ENCODE results near the gene SLC2A9.
"Not testable (repeated sequence)": the region's sequence is repeated elsewhere in the genome, so short reads cannot be mapped to it uniquely, and the experiment has no call there.

Gene SLC2A9

GRCh38 chr4:9983211-9983610 lies 38.1 kb downstream of the SLC2A9 start:
- H3K36me3 Mint-ChIP-seq = peaks cover 0 to 2% of the 10 kb centered on the region in 2 donors
- ATAC-seq (replicated peaks) (no peak), DNase-seq (no peak)
- no peak overlapping the region for H3K4me3 Mint-ChIP-seq
- no peaks in the 10 kb centered on the region for H3K27me3 Mint-ChIP-seq
- no peaks in the 10 kb centered on the region for H3K4me1 Mint-ChIP-seq
- H3K27ac Mint-ChIP-seq = no peak overlapping the region
- H3K9me3 Mint-ChIP-seq = peaks cover 5 to 6% of the 10 kb centered on the region in 2 donors

DNA sequence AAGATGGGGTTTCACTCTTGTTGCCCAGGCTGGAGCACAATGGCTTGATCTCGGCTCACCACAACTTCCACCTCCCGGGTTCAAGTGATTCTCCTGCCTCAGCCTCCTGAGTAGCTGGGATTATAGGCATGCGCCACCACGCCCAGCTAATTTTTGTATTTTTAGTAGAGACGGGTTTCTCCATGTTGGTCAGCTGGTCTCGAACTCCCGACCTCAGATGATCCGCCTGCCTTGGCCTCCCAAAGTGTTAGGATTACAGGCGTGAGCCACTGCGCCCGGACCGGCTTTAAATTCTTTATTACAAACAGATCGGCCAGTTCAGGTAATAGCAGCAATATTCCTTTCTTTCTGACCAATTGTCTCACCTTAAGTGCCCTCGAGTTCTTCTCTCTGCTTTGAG lies 39.4 kb downstream of the SLC2A9 start:
- not testable (repeated sequence) for DNase-seq; H3K9me3 Mint-ChIP-seq; H3K36me3 Mint-ChIP-seq; H3K4me1 Mint-ChIP-seq; H3K27ac Mint-ChIP-seq; H3K4me3 Mint-ChIP-seq; ATAC-seq (replicated peaks); H3K27me3 Mint-ChIP-seq

GRCh38 chr4:9980898-9981297 lies 40.4 kb downstream of the SLC2A9 start:
- no peak overlapping the region for H3K4me3 Mint-ChIP-seq
- peaks cover 5 to 6% of the 10 kb centered on the region in 2 donors for H3K9me3 Mint-ChIP-seq
- peaks cover 0 to 6% of the 10 kb centered on the region in 2 donors for H3K27me3 Mint-ChIP-seq
- ATAC-seq (replicated peaks) (no peak), DNase-seq (no peak)
- peaks cover 0 to 2% of the 10 kb centered on the region in 2 donors for H3K36me3 Mint-ChIP-seq
- H3K27ac Mint-ChIP-seq = no peak overlapping the region
- H3K4me1 Mint-ChIP-seq = no peaks in the 10 kb centered on the region

DNA sequence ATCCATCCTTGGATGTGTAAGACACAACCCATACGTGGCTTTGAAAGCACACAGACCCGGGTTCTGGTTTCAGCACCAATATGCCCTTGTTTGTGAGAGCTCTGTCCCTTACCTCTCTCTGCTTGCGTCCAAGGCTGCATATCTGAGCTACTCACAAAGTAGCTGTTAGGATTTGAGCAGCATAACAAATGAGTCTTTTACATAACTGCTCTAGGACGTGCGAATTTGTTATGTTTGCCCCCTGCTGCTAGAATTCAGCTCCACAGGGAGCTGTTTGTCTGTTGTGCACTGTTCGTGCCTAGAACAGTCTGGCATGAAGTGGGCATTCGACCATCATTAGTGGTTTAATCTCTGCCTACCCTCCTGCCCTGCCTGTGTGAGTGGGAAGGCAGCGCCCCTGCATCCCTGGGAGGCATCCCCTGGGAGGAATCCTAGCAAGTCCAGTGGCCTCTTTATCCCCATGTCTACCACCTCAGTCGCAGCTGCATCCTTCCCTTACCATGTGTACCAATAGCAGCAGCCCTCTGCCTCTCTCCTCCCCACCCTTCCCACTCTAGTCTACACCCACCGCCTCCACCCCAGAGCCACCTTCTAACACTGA lies 42.1 kb downstream of the SLC2A9 start:
- H3K27me3 Mint-ChIP-seq = peaks cover 0 to 6% of the 10 kb centered on the region in 2 donors
- H3K9me3 Mint-ChIP-seq = peaks cover 6 to 7% of the 10 kb centered on the region in 2 donors
- H3K27ac Mint-ChIP-seq = no peak overlapping the region
- peaks cover 0 to 2% of the 10 kb centered on the region in 2 donors for H3K36me3 Mint-ChIP-seq
- H3K4me3 Mint-ChIP-seq = no peak overlapping the region
- no peak for DNase-seq
- no peaks in the 10 kb centered on the region for H3K4me1 Mint-ChIP-seq
- no peak for ATAC-seq (replicated peaks)

- DNase-seq (no peak), ATAC-seq (replicated peaks) (no peak)
- peaks cover 2 to 3% of the 10 kb centered on the region in 2 donors for H3K4me1 Mint-ChIP-seq
- H3K27ac Mint-ChIP-seq = no peak overlapping the region
- H3K9me3 Mint-ChIP-seq = peaks cover 13 to 15% of the 10 kb centered on the region in 2 donors
- H3K27me3 Mint-ChIP-seq = peaks cover 6% of the 10 kb centered on the region in 2 donors
- H3K36me3 Mint-ChIP-seq = peaks cover 4 to 7% of the 10 kb centered on the region in 2 donors
- H3K4me3 Mint-ChIP-seq = no peak overlapping the region
These were observed 43.7 kb downstream of the SLC2A9 start for GRCh38 chr4:9977518-9978031.

- peaks cover 2 to 6% of the 10 kb centered on the region in 2 donors for H3K4me1 Mint-ChIP-seq
- peaks cover 6 to 7% of the 10 kb centered on the region in 2 donors for H3K27me3 Mint-ChIP-seq
- H3K36me3 Mint-ChIP-seq = peaks cover 5 to 7% of the 10 kb centered on the region in 2 donors
- DNase-seq (no peak), ATAC-seq (replicated peaks) (no peak)
- H3K27ac Mint-ChIP-seq = no peak overlapping the region
- no peak overlapping the region for H3K4me3 Mint-ChIP-seq
- peaks cover 14 to 15% of the 10 kb centered on the region in 2 donors for H3K9me3 Mint-ChIP-seq
These were observed 44.5 kb downstream of the SLC2A9 start for GRCh38 chr4:9976781-9977180.

DNA sequence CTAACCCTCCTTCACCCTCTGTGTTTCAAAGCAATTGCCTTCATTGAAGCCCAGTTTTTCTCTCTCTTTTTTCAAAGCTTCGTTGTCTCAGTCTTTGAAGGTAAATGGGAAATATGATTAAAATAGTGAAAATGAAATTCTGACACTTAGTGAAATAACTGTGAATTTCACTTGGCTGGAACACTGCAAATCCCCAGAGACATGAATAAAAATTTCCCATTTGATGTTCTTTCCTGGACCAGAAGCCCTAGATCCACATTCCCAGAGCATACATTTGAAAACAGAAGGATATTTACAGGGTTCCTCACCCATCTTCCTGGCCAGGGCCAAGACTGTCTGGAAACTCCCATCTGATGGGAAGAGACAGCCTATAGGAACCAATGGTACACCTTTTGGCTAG lies 45.0 kb downstream of the SLC2A9 start:
- Mint-ChIP-seq H3K36me3 (peaks cover 5 to 7% of the 10 kb centered on the region in 2 donors), H3K9me3 (peaks cover 14 to 15% of the 10 kb centered on the region in 2 donors), H3K4me1 (peaks cover 2 to 6% of the 10 kb centered on the region in 2 donors), H3K4me3 (no peak overlapping the region), H3K27me3 (peaks cover 6 to 7% of the 10 kb centered on the region in 2 donors), H3K27ac (no peak overlapping the region)
- no peak for DNase-seq
- no peak for ATAC-seq (replicated peaks)

- Mint-ChIP-seq H3K4me1 (peaks cover 10 to 22% of the 10 kb centered on the region in 2 donors), H3K36me3 (peaks cover 7 to 12% of the 10 kb centered on the region in 2 donors), H3K4me3 (no peak overlapping the region), H3K27ac (no peak overlapping the region), H3K27me3 (peaks cover 0 to 7% of the 10 kb centered on the region in 2 donors), H3K9me3 (peaks cover 8 to 15% of the 10 kb centered on the region in 2 donors)
- ATAC-seq (replicated peaks) (no peak), DNase-seq (no peak)
These were observed 49.6 kb downstream of the SLC2A9 start for GRCh38 chr4:9971711-9972110.

DNA sequence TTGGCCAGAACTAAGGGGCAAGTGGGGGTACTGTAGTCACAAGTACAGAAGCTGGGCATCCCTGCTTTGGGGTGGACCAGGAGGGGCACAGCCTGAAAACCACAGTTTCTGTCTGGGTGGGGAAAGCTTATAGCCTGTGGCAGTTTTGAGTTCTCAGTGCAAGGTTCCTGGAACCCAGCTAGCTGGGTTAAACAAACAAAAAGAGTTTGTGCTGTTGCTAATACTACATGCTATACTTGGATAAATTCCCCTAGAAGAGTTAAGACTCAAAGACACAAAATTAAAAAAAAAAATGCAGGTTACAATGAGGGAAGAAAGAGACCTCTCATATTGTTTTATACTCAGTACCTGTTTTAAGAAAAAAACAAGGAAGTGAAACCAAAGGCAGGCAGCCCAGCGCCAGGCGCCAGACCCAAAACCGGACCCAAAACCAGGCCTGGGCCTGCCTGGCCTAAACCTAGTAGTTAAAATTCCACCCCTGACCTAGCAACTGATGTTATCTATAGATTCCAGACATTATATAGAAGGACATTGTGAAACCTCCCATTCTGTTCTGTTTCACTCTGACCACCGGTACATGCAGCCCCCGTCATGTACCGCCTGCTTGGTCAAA lies 50.8 kb downstream of the SLC2A9 start:
- Mint-ChIP-seq H3K9me3 (peaks cover 8 to 15% of the 10 kb centered on the region in 2 donors), H3K36me3 (peaks cover 7 to 12% of the 10 kb centered on the region in 2 donors), H3K4me1 (peaks cover 10 to 22% of the 10 kb centered on the region in 2 donors), H3K27me3 (peaks cover 0 to 7% of the 10 kb centered on the region in 2 donors), H3K4me3 (no peak overlapping the region), H3K27ac (peak overlapping the region; percentile 38)
- peak; percentile 76 to 80 for ATAC-seq (replicated peaks)
- peak; percentile 26 for DNase-seq

- Mint-ChIP-seq H3K27ac (peak overlapping the region; percentile 38), H3K4me3 (no peak overlapping the region), H3K27me3 (peaks cover 0 to 7% of the 10 kb centered on the region in 2 donors), H3K36me3 (peaks cover 7 to 12% of the 10 kb centered on the region in 2 donors), H3K4me1 (peaks cover 10 to 22% of the 10 kb centered on the region in 2 donors), H3K9me3 (peaks cover 8 to 13% of the 10 kb centered on the region in 2 donors)
- ATAC-seq (replicated peaks) (peak; percentile 56 to 71), DNase-seq (no peak)
These were observed 51.5 kb downstream of the SLC2A9 start for GRCh38 chr4:9969526-9970398.

DNA sequence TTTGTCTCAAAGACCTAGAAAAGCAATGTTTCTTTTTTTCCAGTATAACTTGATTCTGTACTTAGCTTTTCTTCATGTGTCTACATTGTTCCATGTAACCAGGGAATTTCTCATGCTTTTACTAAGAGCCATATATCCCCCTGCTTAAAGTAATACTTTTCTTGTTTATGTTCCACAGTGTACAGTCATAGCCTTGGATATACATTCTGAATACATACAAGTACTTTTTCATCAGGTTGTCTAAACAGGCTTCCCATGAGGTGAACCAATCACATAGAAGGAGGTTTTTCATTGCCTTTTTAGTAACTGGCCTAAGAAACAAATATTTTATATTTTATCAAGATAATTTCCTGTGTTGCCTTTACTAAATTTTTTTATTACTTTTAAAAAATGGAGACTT lies 52.8 kb downstream of the SLC2A9 start:
- no peak overlapping the region for H3K27ac Mint-ChIP-seq
- DNase-seq = no peak
- peaks cover 8 to 11% of the 10 kb centered on the region in 2 donors for H3K9me3 Mint-ChIP-seq
- peaks cover 10 to 22% of the 10 kb centered on the region in 2 donors for H3K4me1 Mint-ChIP-seq
- H3K36me3 Mint-ChIP-seq = peaks cover 7 to 12% of the 10 kb centered on the region in 2 donors
- H3K27me3 Mint-ChIP-seq = peaks cover 1 to 13% of the 10 kb centered on the region in 2 donors
- no peak for ATAC-seq (replicated peaks)
- no peak overlapping the region for H3K4me3 Mint-ChIP-seq

DNA sequence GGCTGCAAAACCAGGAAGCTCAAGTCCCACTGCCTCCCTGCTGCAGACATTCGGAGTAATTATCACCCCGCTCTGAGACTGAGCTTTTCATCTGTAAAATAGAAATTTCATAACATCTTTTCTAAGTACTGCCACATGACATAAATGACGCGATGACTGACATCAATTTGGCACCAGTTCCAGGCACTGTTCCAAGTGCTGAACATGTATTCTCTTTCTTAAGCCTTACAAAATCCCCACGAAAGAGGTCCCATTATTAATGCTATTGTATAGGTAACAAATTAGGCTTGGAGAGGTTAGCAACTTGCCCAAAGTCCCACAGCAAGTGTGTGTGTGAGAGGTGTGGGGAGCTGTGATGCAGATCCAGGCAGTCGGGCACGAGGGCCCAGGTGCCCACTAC lies 56.4 kb downstream of the SLC2A9 start:
- Mint-ChIP-seq H3K9me3 (peaks cover 10 to 12% of the 10 kb centered on the region in 2 donors), H3K36me3 (peaks cover 4% of the 10 kb centered on the region in 2 donors), H3K4me1 (peaks cover 3 to 6% of the 10 kb centered on the region in 2 donors), H3K27ac (no peak overlapping the region), H3K4me3 (no peak overlapping the region), H3K27me3 (peaks cover 9% of the 10 kb centered on the region in 2 donors)
- no peak for ATAC-seq (replicated peaks)
- no peak for DNase-seq

- peaks cover 0 to 3% of the 10 kb centered on the region in 2 donors for H3K4me1 Mint-ChIP-seq
- DNase-seq (no peak), ATAC-seq (replicated peaks) (no peak)
- peaks cover 9% of the 10 kb centered on the region in 2 donors for H3K27me3 Mint-ChIP-seq
- no peak overlapping the region for H3K4me3 Mint-ChIP-seq
- peaks cover 0 to 4% of the 10 kb centered on the region in 2 donors for H3K36me3 Mint-ChIP-seq
- no peak overlapping the region for H3K27ac Mint-ChIP-seq
- peaks cover 6 to 12% of the 10 kb centered on the region in 2 donors for H3K9me3 Mint-ChIP-seq
These were observed 58.0 kb downstream of the SLC2A9 start for GRCh38 chr4:9963328-9963727.
